AG04449 (cell line): Measurements from ENCODE around the gene LGALS3.
"Not testable (repeated sequence)": the region's sequence is repeated elsewhere in the genome, so short reads cannot be mapped to it uniquely, and the experiment has no call there.

Source experiments
- CTCF ChIA-PET: fragments of 350-600 bp; formaldehyde crosslinking; extraction: SDS; loops from one replicate; lab custom pipeline; 2021; ENCODE audit warnings: antibody characterized with exemption; lab: Yijun Ruan, JAX
- POLR2A ChIA-PET: fragments of 400-600, 350-600 bp; formaldehyde crosslinking; extraction: SDS; loops from one replicate; lab custom pipeline; 2020; ENCODE audit warnings: antibody characterized with exemption, inconsistent platforms; lab: Yijun Ruan, JAX
- DNase-seq: peaks from one replicate; pipeline ENCODE4 v3.0.0-alpha.2; 2010; ENCODE audit warnings: low read depth, low spot score
- H3K4me3 ChIP-seq: 2 replicates; pipeline ENCODE4 v1.5.1; 2011; ENCODE audit warnings: low read depth, mild to moderate bottlenecking, control low read depth, low read length
- TF ChIP-seq, protein P1 (sequence below): IDR thresholded peaks from one replicate; pipeline ENCODE4 v1.5.1; 2011; ENCODE audit warnings: mild to moderate bottlenecking, moderate library complexity, low read length, control low read depth, inconsistent platforms; ENCODE audit not compliant: insufficient read depth; ENCODE audit errors: missing control alignments

The LGALS3 gene

DNA sequence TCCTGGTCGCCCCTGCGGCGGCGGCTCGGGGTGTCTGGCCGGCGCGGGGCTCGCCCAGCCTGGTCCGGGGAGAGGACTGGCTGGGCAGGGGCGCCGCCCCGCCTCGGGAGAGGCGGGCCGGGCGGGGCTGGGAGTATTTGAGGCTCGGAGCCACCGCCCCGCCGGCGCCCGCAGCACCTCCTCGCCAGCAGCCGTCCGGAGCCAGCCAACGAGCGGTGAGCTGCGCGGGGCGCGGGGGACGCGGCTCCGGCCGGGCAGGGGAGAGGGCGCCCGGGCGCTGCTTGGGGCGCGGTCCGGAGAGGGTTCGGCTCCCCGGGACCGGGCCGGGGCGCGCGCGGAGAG lies at the start of gene LGALS3:
TSS of gene LGALS3 (plus strand) at position 167 of the 342 bp plus-strand sequence. CDS start 8,122 bp downstream, outside the sequence.
- ChIA-PET CTCF (interaction anchor here (0.9 to 2.8 kb wide), 4 partner anchors 30 to 78 kb away, joined by 3 to 7 read pairs (median 4); partner anchors contain the start of gene MAPK1IP1L), POLR2A (interaction anchor here (0.7 to 2.0 kb wide), 5 partner anchors 10 to 107 kb away, joined by 3 to 11 read pairs (median 3); partner anchors contain the start of gene MAPK1IP1L)
- peak within 1 kb of the TSS; percentile 74 for H3K4me3 ChIP-seq
- DNase-seq = no peak
- TF ChIP-seq, protein P1, sequence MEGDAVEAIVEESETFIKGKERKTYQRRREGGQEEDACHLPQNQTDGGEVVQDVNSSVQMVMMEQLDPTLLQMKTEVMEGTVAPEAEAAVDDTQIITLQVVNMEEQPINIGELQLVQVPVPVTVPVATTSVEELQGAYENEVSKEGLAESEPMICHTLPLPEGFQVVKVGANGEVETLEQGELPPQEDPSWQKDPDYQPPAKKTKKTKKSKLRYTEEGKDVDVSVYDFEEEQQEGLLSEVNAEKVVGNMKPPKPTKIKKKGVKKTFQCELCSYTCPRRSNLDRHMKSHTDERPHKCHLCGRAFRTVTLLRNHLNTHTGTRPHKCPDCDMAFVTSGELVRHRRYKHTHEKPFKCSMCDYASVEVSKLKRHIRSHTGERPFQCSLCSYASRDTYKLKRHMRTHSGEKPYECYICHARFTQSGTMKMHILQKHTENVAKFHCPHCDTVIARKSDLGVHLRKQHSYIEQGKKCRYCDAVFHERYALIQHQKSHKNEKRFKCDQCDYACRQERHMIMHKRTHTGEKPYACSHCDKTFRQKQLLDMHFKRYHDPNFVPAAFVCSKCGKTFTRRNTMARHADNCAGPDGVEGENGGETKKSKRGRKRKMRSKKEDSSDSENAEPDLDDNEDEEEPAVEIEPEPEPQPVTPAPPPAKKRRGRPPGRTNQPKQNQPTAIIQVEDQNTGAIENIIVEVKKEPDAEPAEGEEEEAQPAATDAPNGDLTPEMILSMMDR = no peak

DNA sequence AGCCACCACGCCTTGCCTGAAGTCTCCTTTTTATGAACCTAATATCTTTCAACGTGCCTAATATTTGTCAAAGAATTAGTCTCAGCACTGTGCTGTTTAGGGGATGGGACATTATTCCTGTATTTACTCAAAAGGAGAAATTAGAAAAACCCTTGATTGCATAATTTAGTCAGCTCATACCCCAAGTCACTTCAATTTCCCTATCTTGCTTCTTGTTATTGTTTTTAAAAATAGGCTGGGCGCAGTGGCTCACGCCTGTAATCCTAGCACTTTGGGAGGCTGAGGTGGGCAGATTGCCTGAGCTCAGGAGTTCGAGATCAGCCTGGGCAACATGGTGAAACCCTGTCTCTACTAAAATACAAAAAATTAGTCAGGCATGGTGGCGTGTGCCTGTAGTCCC lies 49.1 kb upstream of the LGALS3 start:
- DNase-seq, POLR2A ChIA-PET: not testable (repeated sequence)
- CTCF ChIA-PET = interaction anchor here (0.6 to 2.4 kb wide), 6 partner anchors 10 to 81 kb away, joined by 3 to 9 read pairs (median 4); partner anchors contain the start of gene MAPK1IP1L

DNA sequence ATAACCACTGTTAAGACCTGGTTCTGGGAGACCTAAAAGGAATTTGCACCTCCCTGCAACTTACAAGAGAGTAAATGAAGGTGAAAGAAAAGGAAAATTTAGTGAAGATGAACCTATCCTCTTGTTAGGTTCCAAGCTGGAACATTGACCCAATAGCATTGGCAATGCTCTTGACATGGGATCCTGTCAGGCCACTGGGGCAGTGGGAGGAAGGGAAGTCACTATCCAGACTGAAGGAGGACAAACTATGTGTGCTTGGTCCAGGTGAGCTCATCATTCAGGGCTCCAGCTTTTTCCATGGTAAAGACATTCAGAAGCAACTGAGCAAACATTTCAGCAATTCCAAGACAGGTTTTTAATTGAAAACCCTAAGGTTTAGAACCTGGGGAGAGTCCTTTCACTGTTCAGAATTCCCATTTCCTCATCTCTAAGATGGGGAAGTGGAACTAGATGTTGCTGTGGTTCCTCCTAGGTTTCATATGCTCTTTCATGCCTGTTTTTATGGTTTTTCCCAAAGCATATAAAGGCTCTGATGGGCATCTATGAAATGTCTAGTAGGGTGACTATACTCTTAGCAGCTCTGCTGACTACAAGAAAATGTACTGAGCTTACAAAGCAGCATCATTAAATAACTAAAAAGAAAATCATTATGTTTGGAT lies 44.5 kb upstream of the LGALS3 start:
- CTCF ChIA-PET = interaction anchor here (0.6 to 2.8 kb wide), 7 partner anchors 8 to 348 kb away, joined by 3 to 16 read pairs (median 5); no protein-coding TSS in a partner anchor
- TF ChIP-seq, protein P1 = no peak
- POLR2A ChIA-PET = no interaction called here
- H3K4me3 ChIP-seq = no peak overlapping the region
- DNase-seq = no peak

More for the DNA sequence above, 49.1 kb upstream of the LGALS3 start:
- H3K4me3 ChIP-seq = not testable (repeated sequence)

- POLR2A ChIA-PET = no interaction called here
- TF ChIP-seq, protein P1 = no peak
- no peak for DNase-seq
- CTCF ChIA-PET = interaction anchor here (0.6 to 2.8 kb wide), 5 partner anchors 7 to 75 kb away, joined by 3 to 16 read pairs (median 5); no protein-coding TSS in a partner anchor
- no peak overlapping the region for H3K4me3 ChIP-seq
Observed at GRCh38 chr14:55085060-55085660, 43.9 kb upstream of the LGALS3 start.

DNA sequence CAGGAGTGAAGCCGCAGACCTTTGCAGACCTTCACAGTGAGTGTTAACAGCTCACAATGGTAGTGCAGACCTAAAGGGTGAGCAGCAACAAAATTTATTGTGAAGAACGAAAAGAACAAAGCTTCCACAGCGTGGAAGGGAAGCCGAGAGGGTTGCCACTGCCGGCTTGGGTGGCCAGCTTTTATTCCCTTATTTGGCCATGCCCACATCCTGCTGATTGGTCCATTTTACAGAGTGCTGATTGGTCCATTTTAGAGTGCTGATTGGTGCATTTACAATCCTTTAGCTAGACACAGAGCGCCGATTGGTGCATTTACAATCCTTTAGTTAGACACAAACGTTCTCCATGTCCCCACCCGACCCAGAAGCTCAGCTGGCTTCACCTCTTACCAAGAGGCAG lies 42.1 kb upstream of the LGALS3 start:
- TF ChIP-seq, protein P1 = no peak
- no peak overlapping the region for H3K4me3 ChIP-seq
- ChIA-PET CTCF (interaction anchor here (0.9 to 4.4 kb wide), 8 partner anchors 10 to 74 kb away, joined by 3 to 38 read pairs (median 4); partner anchors contain the start of gene MAPK1IP1L), POLR2A (no interaction called here)
- no peak for DNase-seq

DNA sequence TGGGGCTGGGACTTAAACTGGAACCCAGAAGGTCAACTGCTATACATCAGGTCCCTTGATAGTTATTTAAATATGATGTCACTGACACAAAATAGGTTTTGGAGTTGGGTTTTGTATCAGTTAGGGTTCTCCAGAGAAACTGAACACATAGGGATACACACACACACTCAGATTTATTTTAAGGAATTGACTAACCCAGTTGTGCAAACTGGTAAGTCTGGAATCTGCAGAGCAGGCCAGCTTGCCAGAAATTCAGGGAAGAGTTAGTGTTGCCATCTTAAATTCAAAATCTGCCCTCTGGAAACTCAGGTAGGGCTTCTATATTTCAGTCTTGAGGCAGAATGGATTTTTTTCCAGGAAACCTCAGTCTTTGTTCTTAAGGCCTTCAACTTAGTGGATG lies 40.7 kb upstream of the LGALS3 start:
- POLR2A ChIA-PET = no interaction called here
- CTCF ChIA-PET = interaction anchor here (1.2 to 7.6 kb wide), 8 partner anchors 10 to 71 kb away, joined by 4 to 174 read pairs (median 14); no protein-coding TSS in a partner anchor
- TF ChIP-seq, protein P1 = no peak
- H3K4me3 ChIP-seq = no peak overlapping the region
- no peak for DNase-seq
